BJ (cell line): ENCODE results near the gene CFAP58. TPM values are rescaled to one million over a fixed set of nuclear protein-coding genes. Genes with fewer than 3 reads are reported as not detected.

ENCODE experiments used
- CTCF ChIA-PET: fragments of 350-600 bp; formaldehyde crosslinking; extraction: SDS; loops from one replicate; lab custom pipeline; 2021; ENCODE audit warnings: antibody characterized with exemption, inconsistent platforms; lab: Yijun Ruan, JAX
- POLR2A ChIA-PET: fragments of 300-600 bp; sonication (Branson Sonifier 250); formaldehyde crosslinking; extraction: SDS; loops from one replicate; lab custom pipeline; 2021; ENCODE audit warnings: antibody characterized with exemption; lab: Charles Lee
- DNase-seq: peaks from one replicate; pipeline ENCODE4 v3.0.0-alpha.2; 2011; ENCODE audit warnings: low read depth
- H3K27me3 ChIP-seq: 2 replicates; pipeline ENCODE4 v1.6.0; 2011; ENCODE audit warnings: low read length; ENCODE audit not compliant: control insufficient read depth, insufficient read depth
- H3K36me3 ChIP-seq: 2 replicates; pipeline ENCODE4 v1.5.1; 2011; ENCODE audit warnings: low read length; ENCODE audit not compliant: control insufficient read depth, insufficient read depth
- H3K4me3 ChIP-seq: 2 replicates; pipeline ENCODE4 v1.5.1; 2011; ENCODE audit warnings: low read depth, mild to moderate bottlenecking, control low read depth, low read length
- polyA plus RNA-seq: library from polyadenylated mRNA; depleted of rRNA; stranded (reverse); fragments of >200 nt; gene quantifications from 2 replicates; pipeline ENCODE4 v1.2.3, GENCODE V29; 2011
- TF ChIP-seq, protein P1 (sequence below): IDR thresholded peaks from 2 replicates; pipeline ENCODE4 v1.5.1; 2011; ENCODE audit warnings: low read depth, mild to moderate bottlenecking, control low read depth, inconsistent platforms, low read length, moderate library complexity; ENCODE audit not compliant: insufficient read depth

CFAP58 gene
- polyA plus RNA-seq, 1 experiment, result 0.23 TPM

DNA sequence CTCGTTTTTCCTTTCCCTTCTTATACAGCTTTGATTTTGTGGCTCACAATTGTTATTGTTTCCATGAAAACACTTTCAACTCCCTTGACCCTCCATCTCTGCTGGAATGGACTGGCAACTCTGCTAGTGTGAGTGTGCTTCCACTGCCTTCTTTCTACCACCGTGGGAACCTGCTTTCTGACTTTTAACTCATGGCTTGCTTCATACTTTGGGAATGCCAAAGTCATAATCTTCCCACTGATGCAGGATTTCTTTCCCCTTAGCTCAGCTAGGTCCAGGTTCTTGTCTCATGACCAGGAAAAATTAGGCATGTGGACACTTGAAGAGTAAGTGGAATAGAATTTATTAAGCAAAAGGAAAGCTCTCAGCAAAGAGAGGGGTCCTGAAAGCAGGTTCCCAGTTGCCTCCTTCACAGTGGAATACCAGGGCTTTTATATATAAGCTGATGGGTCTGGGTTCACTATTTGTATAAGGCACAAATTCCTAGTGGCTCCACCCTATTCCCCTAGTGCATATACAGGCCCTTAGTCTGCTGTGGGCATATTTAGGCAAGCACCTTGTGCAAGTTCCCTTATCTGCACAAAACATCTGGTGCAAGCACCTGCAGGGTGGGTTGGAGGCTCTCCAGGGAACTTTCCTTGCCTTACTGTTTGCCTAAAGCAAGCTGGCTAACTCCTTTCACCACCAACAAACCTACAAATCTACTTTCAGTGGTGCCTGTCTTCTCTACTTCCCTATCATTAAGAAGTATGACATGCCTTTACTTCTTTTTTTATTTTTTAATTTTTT, 119.5 kb downstream of the CFAP58 start:
- DNase-seq, result no peak
- ChIA-PET CTCF (interaction anchor here (1.0 kb wide), 1 partner anchor 14 kb away, joined by 3 read pairs; no protein-coding TSS in a partner anchor), POLR2A (no interaction called here)
- no peaks in the 10 kb centered on the region for H3K36me3 ChIP-seq
- TF ChIP-seq, protein P1, sequence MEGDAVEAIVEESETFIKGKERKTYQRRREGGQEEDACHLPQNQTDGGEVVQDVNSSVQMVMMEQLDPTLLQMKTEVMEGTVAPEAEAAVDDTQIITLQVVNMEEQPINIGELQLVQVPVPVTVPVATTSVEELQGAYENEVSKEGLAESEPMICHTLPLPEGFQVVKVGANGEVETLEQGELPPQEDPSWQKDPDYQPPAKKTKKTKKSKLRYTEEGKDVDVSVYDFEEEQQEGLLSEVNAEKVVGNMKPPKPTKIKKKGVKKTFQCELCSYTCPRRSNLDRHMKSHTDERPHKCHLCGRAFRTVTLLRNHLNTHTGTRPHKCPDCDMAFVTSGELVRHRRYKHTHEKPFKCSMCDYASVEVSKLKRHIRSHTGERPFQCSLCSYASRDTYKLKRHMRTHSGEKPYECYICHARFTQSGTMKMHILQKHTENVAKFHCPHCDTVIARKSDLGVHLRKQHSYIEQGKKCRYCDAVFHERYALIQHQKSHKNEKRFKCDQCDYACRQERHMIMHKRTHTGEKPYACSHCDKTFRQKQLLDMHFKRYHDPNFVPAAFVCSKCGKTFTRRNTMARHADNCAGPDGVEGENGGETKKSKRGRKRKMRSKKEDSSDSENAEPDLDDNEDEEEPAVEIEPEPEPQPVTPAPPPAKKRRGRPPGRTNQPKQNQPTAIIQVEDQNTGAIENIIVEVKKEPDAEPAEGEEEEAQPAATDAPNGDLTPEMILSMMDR, result no peak
- H3K4me3 ChIP-seq, result no peak overlapping the region
- no peaks in the 10 kb centered on the region for H3K27me3 ChIP-seq

DNA sequence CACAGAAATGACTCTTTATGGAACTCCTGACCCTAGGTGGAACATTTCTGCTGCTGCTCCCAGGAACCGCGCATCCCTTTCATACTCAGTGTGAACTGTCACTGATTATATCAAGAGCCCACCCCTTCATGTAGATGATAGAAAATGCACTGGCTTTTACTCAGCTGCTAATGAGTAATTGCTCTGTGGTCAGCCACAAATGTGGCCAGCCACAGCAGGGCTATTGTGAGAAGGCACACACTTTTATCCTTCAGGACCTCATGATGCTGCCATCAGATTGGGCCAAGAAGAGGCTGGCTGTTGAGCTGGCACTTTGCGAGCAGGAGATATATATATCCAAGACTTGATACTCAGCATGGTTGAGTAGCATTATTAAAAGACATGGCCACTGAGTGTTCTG, 124.7 kb downstream of the CFAP58 start:
- CTCF ChIA-PET, result no interaction called here
- Histone ChIP-seq H3K27me3 (peaks cover 1% of the 10 kb centered on the region; the same call in 1 of the 2 replicates), H3K4me3 (no peak overlapping the region), H3K36me3 (no peaks in the 10 kb centered on the region)
- TF ChIP-seq, protein P1, result no peak
- no peak for DNase-seq
- POLR2A ChIA-PET, result no interaction called here

- CTCF ChIA-PET, result interaction anchor here (1.5 kb wide), 1 partner anchor 12 kb away, joined by 3 read pairs; no protein-coding TSS in a partner anchor
- no peak for DNase-seq
- no peak overlapping the region for H3K4me3 ChIP-seq
- no peaks in the 10 kb centered on the region for H3K36me3 ChIP-seq
- POLR2A ChIA-PET, result no interaction called here
- H3K27me3 ChIP-seq, result peaks cover 1% of the 10 kb centered on the region; the same call in 1 of the 2 replicates
- TF ChIP-seq, protein P1, result no peak
Measured at GRCh38 chr10:104479906-104480593, 126.4 kb downstream of the CFAP58 start.

DNA sequence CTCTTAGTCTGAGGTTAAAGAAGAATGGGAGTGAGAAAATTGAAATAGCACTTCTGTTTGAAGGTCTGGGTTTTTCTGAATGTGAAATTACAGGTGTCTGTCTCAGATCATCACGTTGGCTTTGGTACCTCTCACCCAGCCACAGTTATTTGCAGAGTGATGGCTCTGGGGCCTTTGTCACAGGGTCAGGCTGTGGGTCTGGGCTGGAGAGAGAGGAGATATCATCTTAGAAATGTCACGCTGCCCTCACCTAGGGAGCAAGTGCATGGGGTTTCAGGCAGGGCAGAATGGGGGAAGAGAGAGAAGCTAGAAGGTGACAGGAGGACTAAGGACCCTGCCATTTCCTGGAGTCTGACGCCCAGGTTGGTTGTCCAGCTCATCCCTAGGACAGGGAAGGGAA, 127.2 kb downstream of the CFAP58 start:
- DNase-seq, result no peak
- ChIA-PET CTCF (interaction anchor here (0.6 to 1.5 kb wide), 2 partner anchors 11 to 13 kb away, joined by 3 read pairs; no protein-coding TSS in a partner anchor), POLR2A (no interaction called here)
- TF ChIP-seq, protein P1, result no peak
- H3K36me3 ChIP-seq, result no peaks in the 10 kb centered on the region
- no peak overlapping the region for H3K4me3 ChIP-seq
- peaks cover 1% of the 10 kb centered on the region; the same call in 1 of the 2 replicates for H3K27me3 ChIP-seq

DNA sequence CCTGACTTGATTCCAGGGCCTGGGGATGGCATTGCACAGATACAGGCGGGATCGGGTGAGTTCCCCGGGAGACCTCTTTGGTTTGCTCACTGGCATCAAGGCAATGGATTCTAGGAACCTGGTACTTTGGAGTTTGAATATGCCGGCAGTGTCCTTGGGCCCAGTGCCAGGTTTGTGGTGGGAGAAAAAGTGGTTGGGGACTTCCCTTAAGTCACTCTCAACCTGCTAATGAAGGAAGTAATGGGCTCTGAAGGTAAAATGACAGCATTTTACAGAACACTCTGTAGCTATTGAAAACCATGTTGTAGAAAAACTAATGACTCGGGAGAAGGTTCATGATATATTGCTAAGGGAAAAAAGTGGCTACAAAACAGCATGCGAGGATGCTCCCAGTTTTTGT, 129.9 kb downstream of the CFAP58 start:
- no peak for DNase-seq
- TF ChIP-seq, protein P1, result no peak
- ChIA-PET CTCF (no interaction called here), POLR2A (no interaction called here)
- Histone ChIP-seq H3K27me3 (peaks cover 1% of the 10 kb centered on the region; the same call in 1 of the 2 replicates), H3K4me3 (no peak overlapping the region), H3K36me3 (no peaks in the 10 kb centered on the region)
